Measurements from ENCODE around the gene PTGR1.
"Not testable (repeated sequence)": the region's sequence is repeated elsewhere in the genome, so short reads cannot be mapped to it uniquely, and the experiment has no call there.

Gene PTGR1

DNA sequence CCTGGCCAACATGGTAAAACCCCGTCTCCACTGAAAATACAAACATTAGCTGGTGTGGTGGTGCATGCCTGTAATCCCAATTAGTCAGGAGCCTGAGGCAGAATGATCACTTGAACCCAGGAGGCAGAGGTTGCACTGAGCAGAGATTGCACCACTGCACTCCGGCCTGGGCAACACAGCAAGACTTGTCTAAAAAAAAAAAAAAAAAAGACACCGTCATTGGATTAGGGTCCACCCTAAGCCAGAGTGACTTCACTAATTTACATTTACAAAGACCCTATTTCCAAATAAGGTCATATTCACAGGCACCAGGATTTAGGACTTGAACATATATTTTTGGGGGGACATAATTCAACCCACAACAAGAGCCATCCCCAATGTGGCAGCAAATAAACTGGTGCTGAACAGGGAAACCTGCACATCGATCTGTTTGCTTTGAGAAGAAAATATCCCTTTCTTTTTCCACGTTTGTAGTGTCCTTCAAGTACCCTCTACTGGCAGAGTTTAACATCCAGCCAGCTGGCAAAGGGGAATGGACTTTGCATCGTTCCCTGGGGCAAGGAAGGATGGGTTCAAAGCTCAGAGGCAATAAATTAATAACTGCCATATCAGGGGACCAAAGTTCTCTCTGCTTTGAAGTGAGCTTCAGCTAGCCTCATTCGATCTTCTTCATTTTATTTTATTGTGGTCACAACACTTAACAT is 28.0 kb upstream of the PTGR1 start:
- Histone ChIP-seq H3K36me3 (ENCODE audit: insufficient read depth, low read length) (no peaks in the 10 kb centered on the region), H3K4me3 (no peak overlapping the region), H3K27ac (no peak overlapping the region), H3K9ac (ENCODE audit: insufficient read length) (no peak overlapping the region), H3K9me3 (ENCODE audit: low read depth, low read length) (no peaks in the 10 kb centered on the region)
- no peak for DNase-seq (ENCODE audit: low read depth, low spot score)
- TF ChIP-seq FOXP2 (optimal IDR thresholded peaks at IDR 0.05; ENCODE audit: control extremely low read depth, extremely low read length, insufficient read depth) (no peak), EZH2 (IDR thresholded peaks at IDR 0.05) (no peak), POLR2AphosphoS5 (IDR thresholded peaks at IDR 0.05; ENCODE audit: borderline replicate concordance, low read depth, low read length) (no peak)

GRCh38 chr9:111622626-111623025 is 23.2 kb upstream of the PTGR1 start:
- H3K9me3 ChIP-seq (ENCODE audit: low read depth, low read length): no peaks in the 10 kb centered on the region
- H3K36me3 ChIP-seq (ENCODE audit: insufficient read depth, low read length): no peaks in the 10 kb centered on the region
- no peak overlapping the region for H3K27ac ChIP-seq
- TF ChIP-seq FOXP2 (optimal IDR thresholded peaks at IDR 0.05; ENCODE audit: control extremely low read depth, extremely low read length, insufficient read depth) (no peak), POLR2AphosphoS5 (IDR thresholded peaks at IDR 0.05; ENCODE audit: borderline replicate concordance, low read depth, low read length) (no peak), EZH2 (IDR thresholded peaks at IDR 0.05) (no peak)
- no peak for DNase-seq (ENCODE audit: low read depth, low spot score)
- no peak overlapping the region for H3K9ac ChIP-seq (ENCODE audit: insufficient read length)
- no peak overlapping the region for H3K4me3 ChIP-seq

DNA sequence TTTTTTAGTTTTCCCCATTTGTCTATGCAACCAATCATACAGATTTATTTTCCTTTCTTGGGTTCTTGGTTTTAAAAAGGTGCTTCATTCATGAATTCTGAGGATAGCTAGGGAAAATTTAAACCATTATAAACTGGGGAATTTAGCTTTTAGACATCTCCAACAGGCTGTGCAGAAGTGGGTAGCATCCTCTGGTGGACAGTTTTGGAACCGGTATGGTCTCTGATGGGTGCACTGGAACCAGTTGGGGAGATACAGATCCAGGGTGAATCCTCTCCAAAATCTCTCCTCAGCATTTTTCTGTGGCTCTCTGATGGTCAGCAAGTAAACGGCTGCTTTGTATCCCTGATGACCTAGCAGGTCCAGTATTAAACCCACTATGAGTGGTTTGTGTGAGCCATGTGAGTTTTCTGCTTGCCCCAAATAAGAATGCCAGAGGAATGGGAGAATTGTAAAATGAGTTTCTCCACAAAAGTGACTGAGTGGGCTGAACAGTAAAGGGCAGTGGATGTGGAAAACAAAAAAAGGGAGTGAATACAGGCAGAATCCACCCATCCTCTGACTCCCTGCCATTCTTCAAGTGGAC is 22.5 kb upstream of the PTGR1 start:
- no peak for DNase-seq (ENCODE audit: low read depth, low spot score)
- no peak overlapping the region for H3K9ac ChIP-seq (ENCODE audit: insufficient read length)

DNA sequence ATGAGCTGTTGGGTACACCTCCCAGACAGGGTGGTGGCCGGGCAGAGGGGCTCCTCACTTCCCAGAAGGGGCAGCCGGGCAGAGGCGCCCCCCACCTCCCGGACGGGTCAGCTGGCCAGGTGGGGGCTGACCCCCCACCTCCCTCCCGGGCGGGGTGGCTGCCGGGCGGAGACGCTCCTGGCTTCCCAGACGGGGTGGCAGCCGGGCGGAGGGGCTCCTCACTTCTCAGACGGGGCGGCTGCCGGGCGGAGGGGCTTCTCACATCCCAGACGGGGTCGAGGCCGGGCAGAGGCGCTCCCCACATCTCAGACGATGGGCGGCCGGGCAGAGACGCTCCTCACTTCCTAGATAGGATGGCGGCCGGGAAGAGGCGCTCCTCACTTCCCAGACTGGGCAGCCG is 17.9 kb upstream of the PTGR1 start:
- H3K9ac ChIP-seq (ENCODE audit: insufficient read length); H3K36me3 ChIP-seq (ENCODE audit: insufficient read depth, low read length); DNase-seq (ENCODE audit: low read depth, low spot score); H3K9me3 ChIP-seq (ENCODE audit: low read depth, low read length); H3K4me3 ChIP-seq; H3K27ac ChIP-seq: not testable (repeated sequence)

More for the DNA sequence above, 22.5 kb upstream of the PTGR1 start:
- Histone ChIP-seq H3K27ac (no peak overlapping the region), H3K9me3 (ENCODE audit: low read depth, low read length) (no peaks in the 10 kb centered on the region), H3K36me3 (ENCODE audit: insufficient read depth, low read length) (no peaks in the 10 kb centered on the region), H3K4me3 (no peak overlapping the region)
- TF ChIP-seq POLR2AphosphoS5 (IDR thresholded peaks at IDR 0.05; ENCODE audit: borderline replicate concordance, low read depth, low read length) (no peak), FOXP2 (optimal IDR thresholded peaks at IDR 0.05; ENCODE audit: control extremely low read depth, extremely low read length, insufficient read depth) (no peak), EZH2 (IDR thresholded peaks at IDR 0.05) (no peak)

GRCh38 chr9:111615928-111616327 is 16.5 kb upstream of the PTGR1 start:
- TF ChIP-seq EZH2 (IDR thresholded peaks at IDR 0.05): no peak
- no peak for TF ChIP-seq POLR2AphosphoS5 (IDR thresholded peaks at IDR 0.05; ENCODE audit: borderline replicate concordance, low read depth, low read length)
- TF ChIP-seq FOXP2 (optimal IDR thresholded peaks at IDR 0.05; ENCODE audit: control extremely low read depth, extremely low read length, insufficient read depth): no peak
- Histone ChIP-seq H3K9ac (ENCODE audit: insufficient read length) (no peak overlapping the region), H3K27ac (no peak overlapping the region), H3K36me3 (ENCODE audit: insufficient read depth, low read length) (no peaks in the 10 kb centered on the region), H3K4me3 (no peak overlapping the region), H3K9me3 (ENCODE audit: low read depth, low read length) (no peaks in the 10 kb centered on the region)
- DNase-seq (ENCODE audit: low read depth, low spot score): no peak

GRCh38 chr9:111613436-111614040 is 14.1 kb upstream of the PTGR1 start:
- no peak for DNase-seq (ENCODE audit: low read depth, low spot score)
- TF ChIP-seq POLR2AphosphoS5 (IDR thresholded peaks at IDR 0.05; ENCODE audit: borderline replicate concordance, low read depth, low read length) (no peak), FOXP2 (optimal IDR thresholded peaks at IDR 0.05; ENCODE audit: control extremely low read depth, extremely low read length, insufficient read depth) (no peak), EZH2 (IDR thresholded peaks at IDR 0.05) (no peak)
- Histone ChIP-seq H3K4me3 (no peak overlapping the region), H3K9ac (ENCODE audit: insufficient read length) (no peak overlapping the region), H3K27ac (no peak overlapping the region), H3K9me3 (ENCODE audit: low read depth, low read length) (no peaks in the 10 kb centered on the region), H3K36me3 (ENCODE audit: insufficient read depth, low read length) (no peaks in the 10 kb centered on the region)

DNA sequence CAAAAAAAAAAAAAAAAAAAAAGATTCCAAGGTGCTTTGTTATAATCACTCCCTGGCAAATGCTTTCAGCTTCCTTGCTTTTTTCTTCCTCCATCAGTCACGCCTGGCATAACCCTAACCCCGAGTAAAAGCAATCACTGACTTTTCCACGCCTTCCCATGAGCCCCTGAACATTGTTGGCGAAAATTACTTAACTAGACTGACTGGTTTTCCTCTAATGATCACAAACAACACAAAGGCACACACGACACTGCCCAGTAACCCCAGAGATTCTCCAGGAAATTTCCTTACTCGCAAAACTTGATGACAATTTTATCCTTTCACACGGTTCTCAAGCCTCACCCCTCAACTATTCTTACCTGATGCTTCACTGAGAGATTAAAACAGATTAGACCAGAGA is 11.4 kb upstream of the PTGR1 start:
- no peak for DNase-seq (ENCODE audit: low read depth, low spot score)
- Histone ChIP-seq H3K27ac (no peak overlapping the region), H3K36me3 (ENCODE audit: insufficient read depth, low read length) (no peaks in the 10 kb centered on the region), H3K4me3 (no peak overlapping the region), H3K9me3 (ENCODE audit: low read depth, low read length) (no peaks in the 10 kb centered on the region), H3K9ac (ENCODE audit: insufficient read length) (no peak overlapping the region)
- TF ChIP-seq EZH2 (IDR thresholded peaks at IDR 0.05): no peak
- no peak for TF ChIP-seq POLR2AphosphoS5 (IDR thresholded peaks at IDR 0.05; ENCODE audit: borderline replicate concordance, low read depth, low read length)
- TF ChIP-seq FOXP2 (optimal IDR thresholded peaks at IDR 0.05; ENCODE audit: control extremely low read depth, extremely low read length, insufficient read depth): no peak

GRCh38 chr9:111610149-111610548 is 10.7 kb upstream of the PTGR1 start:
- DNase-seq (ENCODE audit: low read depth, low spot score): no peak
- no peaks in the 10 kb centered on the region for H3K36me3 ChIP-seq (ENCODE audit: insufficient read depth, low read length)
- TF ChIP-seq EZH2 (IDR thresholded peaks at IDR 0.05): no peak
- no peak for TF ChIP-seq FOXP2 (optimal IDR thresholded peaks at IDR 0.05; ENCODE audit: control extremely low read depth, extremely low read length, insufficient read depth)
- no peak for TF ChIP-seq POLR2AphosphoS5 (IDR thresholded peaks at IDR 0.05; ENCODE audit: borderline replicate concordance, low read depth, low read length)
- no peak overlapping the region for H3K4me3 ChIP-seq
- H3K9ac ChIP-seq (ENCODE audit: insufficient read length): no peak overlapping the region
- H3K9me3 ChIP-seq (ENCODE audit: low read depth, low read length): no peaks in the 10 kb centered on the region
- H3K27ac ChIP-seq: no peak overlapping the region

Data from SK-N-MC (cell line).